HUDEP-2 (cell line): Measurements from ENCODE around the gene OSBPL8.

Experiments used
- DNase-seq, 76 experiments: peaks; one replicate each; lab custom pipeline; 2025; ENCODE audit not compliant: unreplicated experiment in 76 of 76; lab: John Stamatoyannopoulos, UW

OSBPL8 gene

GRCh38 chr12:76559400-76560085 lies at the start of gene OSBPL8:
TSS of gene OSBPL8 (minus strand) at chr12:76559771. CDS start at chr12:76487551, 72,220 bp downstream.
- peak in 75 of 76 experiments; percentile 43 to 98 (median 92) for DNase-seq

DNA sequence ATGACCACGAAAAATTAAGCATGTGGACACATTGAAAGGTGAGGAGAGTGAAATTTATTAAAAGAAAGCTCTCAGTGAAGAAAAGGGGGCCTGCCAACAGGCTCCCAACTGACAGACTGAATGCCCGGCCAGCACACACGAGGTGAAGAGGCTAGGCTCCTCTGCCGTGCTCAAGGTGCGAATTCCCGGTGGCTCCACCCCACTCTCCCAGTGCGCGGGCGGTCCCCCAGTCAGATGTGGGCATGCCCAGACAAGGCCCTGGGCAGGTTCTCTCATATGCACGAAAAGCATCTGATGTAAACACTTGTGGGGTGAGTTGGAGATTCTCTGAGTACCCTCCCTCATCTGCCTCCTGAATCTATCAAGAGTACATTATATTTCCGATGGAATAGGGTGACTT lies 48.5 kb upstream of the OSBPL8 start:
- DNase-seq: no peak

GRCh38 chr12:76595056-76595455 lies 35.5 kb upstream of the OSBPL8 start:
- DNase-seq: no peak

- DNase-seq: no peak
These were observed 31.9 kb upstream of the OSBPL8 start for GRCh38 chr12:76591476-76591875.

DNA sequence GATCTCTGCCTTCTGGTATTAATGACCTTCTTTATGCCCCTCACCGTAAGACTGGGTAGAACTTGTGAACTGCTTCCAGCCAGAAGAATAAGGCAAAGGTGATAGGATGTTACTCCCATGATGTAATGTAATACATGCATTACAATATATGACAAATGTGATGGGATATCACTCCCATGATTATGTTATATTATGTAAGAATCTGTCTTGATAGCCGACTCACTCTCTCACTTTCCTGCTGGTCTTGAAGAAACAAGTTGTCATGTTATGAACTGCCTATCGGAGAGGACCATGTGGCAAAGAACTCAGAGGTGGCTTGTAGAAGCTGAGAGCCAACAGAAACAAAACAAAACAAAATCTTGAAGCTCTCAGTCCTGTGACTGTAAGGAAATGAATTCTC lies 30.6 kb upstream of the OSBPL8 start:
- no peak for DNase-seq

GRCh38 chr12:76588881-76589565 lies 29.5 kb upstream of the OSBPL8 start:
- DNase-seq: no peak

- DNase-seq: no peak
These were observed 28.0 kb upstream of the OSBPL8 start for GRCh38 chr12:76587428-76588178.

DNA sequence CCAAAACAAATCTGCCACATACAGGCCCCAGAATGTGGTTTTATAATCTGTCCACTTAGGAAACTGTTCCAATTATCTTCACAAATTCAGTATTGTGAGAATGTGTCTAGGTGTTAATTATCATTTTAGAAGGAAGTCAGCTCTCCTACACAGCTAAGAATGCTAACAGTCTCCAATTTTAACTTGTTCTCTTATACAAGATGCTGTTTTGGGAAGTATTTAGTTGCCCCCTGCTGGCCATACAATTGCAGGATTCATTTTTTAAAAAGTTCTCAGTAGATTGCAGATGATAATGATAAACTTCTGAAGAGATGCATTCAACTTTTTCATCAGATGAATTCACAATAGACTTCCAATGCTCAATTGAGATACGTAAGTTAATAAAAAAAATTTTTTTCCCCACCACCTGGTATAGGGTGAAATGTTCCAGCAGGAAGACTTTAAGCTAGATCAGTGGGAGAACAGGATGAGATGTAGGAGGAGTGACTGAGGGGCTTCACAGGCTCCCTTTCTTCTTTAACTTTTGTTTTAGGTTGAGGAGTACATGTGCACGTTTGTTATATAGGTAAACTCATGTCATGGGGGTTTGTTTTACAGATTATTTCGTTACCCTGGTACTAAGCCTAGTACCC lies 27.3 kb upstream of the OSBPL8 start:
- peak in 39 of 76 experiments; percentile 1 to 46 (median 18) for DNase-seq

GRCh38 chr12:76583301-76583700 lies 23.7 kb upstream of the OSBPL8 start:
- DNase-seq: no peak

- DNase-seq: no peak
These were observed 14.3 kb upstream of the OSBPL8 start for GRCh38 chr12:76573840-76574373.

DNA sequence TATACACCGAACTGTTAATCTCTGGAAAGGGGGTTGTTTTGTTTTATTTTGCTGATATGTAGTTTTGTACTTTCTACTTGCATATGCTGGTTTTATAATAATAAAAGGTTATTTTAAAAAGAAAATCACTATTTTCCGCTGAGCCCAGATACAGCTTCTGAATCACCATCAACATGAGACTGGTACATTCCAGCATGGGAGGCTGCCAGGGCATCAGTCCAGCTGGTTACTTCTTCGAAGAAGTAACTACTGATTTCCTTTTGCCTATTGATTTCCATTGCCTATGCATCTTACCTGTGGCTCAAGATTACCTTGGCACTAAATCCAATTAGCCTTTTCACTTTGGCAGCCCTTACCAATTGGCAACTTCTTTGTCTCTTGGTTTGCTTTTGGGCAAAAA lies 11.7 kb upstream of the OSBPL8 start:
- DNase-seq: no peak

GRCh38 chr12:76569685-76570604 lies 10.4 kb upstream of the OSBPL8 start:
- DNase-seq: no peak

DNA sequence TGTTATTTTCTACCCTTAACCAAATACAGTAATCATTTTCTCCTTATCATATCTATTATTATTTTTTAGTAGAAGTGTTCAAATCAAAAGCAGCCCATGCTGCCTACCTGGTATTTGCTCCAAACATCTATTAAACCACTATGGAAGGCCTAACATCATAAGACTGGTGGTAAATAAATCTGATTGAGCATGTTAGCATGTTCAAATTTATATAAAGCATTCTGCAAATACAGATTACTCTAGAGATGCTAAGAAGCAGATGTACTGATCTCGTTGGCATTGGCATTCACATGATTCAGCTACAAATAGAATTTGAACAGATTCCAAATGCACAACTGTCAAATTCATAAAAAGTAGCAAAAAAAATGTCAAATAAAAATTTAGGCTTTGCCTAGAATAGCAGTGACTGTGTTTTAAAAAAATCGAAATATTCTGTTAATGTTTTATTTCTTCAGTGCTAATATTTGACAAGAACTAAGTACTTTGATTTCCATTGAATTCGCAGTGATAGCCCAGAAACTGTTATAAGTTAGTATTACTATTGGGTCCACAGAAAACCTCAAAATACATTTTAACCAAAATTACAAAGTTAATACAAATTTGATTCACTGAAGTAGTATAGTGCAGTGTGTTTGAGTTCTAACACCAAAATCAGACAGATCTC lies 9.4 kb upstream of the OSBPL8 start:
- no peak for DNase-seq

DNA sequence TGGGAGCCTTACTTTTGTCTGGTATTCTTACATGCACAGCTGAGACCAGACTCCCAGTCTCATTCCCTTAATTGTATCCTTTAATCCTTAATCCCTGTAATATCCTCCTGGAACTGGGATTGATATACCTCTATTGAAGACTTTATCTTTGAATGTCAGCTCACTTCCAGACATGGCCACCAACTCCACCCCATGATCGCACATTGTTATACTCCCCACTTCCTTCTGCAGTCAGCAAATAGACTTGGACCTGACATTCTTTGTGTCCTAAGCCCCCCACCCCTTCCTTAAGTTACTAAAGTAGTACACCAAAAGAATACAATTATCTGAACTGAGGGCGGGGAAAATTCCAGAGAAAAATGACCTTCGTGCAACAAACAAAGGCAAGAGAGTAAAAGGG lies 8.6 kb upstream of the OSBPL8 start:
- DNase-seq: no peak

DNA sequence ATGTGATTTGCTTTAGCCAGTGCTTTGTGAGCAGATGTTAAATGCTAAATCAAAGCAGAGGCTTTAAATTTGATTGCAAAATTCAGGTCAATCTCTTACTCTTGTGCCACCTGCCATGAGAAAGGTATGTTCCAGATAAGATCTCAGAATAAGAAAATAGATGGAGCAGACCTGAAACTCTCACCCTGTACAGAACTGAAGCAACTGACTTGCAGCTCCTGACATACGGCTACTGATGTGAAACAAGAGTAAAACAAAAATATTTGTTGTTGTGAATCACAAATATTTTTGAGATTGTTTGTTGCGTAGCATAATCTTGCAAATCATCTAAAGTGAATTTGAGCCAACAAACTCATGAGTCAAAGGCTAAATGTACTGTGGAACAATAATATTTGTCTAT lies 3.5 kb upstream of the OSBPL8 start:
- no peak for DNase-seq

GRCh38 chr12:76562130-76562529 lies 2.6 kb upstream of the OSBPL8 start:
- no peak for DNase-seq

DNA sequence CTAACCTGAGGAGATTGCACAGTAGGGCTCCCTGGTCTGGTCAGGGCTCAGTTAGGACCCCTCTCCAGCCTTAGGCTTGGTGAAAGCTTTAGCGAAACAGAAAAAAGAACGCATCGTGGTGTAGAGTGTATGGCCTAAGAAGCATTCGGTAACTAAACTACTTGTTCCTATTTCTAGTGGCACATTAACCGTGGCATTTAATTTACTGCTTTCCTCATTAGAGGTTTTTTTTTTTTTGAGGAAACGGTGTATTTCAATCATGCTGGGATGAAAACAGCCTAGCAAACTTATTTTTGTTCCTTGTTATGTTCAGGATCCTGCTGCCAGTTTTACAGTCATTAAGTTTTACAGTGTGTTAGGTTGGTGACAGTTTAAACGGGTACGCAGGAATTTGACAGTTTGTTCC lies 518 bp upstream of the OSBPL8 start:
- DNase-seq: no peak

DNA sequence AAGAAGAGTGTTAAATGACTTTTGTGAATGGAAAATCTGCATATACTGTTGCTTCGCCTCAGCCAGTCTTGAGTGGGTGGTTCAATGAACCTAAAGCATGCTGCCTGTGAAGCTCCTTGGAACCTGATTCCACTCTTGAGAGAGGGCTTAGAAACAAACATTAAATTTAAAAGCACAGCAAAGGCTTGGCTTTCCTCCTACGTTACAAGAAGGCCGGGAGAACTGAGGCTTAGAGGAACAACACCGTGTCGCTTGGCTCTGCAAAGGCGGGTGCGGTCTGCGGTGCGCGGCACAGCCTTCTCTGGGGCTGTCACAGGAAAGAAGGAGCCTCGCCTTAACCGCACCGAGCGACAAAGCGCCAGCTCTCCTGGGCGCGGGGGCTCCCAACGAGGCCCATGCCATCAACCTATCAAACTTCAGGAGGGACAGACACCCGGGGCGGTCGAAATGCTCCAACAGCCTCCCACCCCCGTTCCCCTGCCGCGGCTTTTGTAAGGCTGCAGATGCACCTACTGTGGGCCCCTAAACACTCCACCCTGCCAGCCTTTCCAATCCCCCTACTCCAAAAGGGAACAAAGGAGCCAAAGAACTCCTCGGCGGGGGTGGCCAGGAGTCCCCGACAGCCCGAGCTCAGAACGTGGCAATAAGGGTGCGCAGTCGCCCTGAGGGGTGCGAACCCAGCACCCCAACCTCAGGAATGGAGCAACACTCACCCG lies 729 bp downstream of the OSBPL8 start:
- DNase-seq: peak in 73 of 76 experiments; percentile 9 to 77 (median 61)

GRCh38 chr12:76556368-76556767 lies 3.2 kb downstream of the OSBPL8 start:
- DNase-seq: no peak
